Measurements from ENCODE around the gene CORT. TPM values are rescaled to one million over a fixed set of nuclear protein-coding genes. Genes with fewer than 3 reads are reported as not detected.
"Not testable (repeated sequence)": the region's sequence is repeated elsewhere in the genome, so short reads cannot be mapped to it uniquely, and the experiment has no call there.

CORT gene
- total RNA-seq, 2 donors from 2014 or later, result 1.1 to 1.4 TPM

DNA sequence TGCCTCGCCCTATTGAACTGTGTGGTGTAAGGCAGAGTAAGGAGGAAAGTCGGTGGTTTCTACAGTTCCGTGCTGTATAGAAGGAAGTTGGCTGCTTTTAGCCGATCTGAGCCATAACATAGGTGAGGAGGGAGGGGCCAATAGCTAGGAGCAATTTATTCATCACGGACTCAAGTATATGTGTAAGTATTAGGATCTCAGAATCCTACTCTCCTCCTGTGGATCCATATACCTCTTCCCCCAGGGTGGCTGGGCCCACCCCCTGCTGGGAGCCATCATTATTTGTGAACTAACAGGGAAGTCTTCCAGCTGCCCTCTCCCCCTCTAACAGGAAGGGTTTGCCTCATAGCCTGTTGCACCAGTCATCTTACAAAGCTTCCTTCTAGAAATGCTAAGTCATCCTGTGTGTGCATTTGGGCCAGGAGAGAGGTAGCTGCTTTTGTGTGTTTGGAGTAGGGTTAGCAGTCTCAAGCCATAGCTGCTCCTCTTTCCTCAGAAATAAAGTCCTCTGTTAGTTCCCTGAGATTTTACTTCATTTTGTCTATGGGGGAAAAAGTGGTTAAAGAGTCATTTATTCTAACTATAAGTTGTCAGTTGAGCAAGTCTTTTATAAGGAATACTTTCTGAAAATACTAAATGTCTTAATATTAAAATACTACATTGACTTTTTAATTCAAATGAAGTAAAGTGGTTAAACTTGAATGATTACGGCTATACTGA lies 34.5 kb upstream of the CORT start:
- H3K36me3 ChIP-seq, result peaks cover 6 to 16% of the 10 kb centered on the region in 2 donors

DNA sequence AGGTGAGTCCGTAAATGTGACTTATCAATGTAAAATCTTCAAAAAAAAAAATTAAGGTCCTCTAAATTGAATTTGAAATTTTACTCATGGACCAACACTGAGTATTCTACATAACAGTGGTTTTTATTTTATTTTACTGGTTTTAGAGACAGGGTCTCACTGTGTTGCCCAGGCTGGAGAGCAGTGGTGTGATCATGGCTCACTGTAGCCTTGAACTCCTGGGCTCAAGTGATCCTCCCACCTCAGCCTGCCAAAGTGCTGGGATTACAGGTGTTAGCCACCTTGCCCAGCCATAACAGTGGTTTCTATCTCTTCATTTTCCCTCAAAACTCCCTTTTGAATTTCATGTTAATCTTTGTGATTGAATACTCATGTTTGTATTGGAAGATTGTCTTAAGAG lies 33.9 kb upstream of the CORT start:
- H3K36me3 ChIP-seq, result peaks cover 6 to 16% of the 10 kb centered on the region in 2 donors
- 94% methylated on average over 1 of the region's 1 CpG for WGBS
- H3K9me3 ChIP-seq; H3K27ac ChIP-seq; H3K4me3 ChIP-seq; H3K27me3 ChIP-seq (replicated peaks; ENCODE audit: insufficient read depth); intact Hi-C loops (cut with DNase I); DNase-seq (ENCODE audit: low spot score); H3K4me1 ChIP-seq (replicated peaks): not testable (repeated sequence)

More for the DNA sequence above, 34.5 kb upstream of the CORT start:
- H3K27ac ChIP-seq, result no peak overlapping the region
- no peaks in the 10 kb centered on the region for H3K4me1 ChIP-seq (replicated peaks)
- intact Hi-C loops (cut with DNase I), result no loop called here
- H3K27me3 ChIP-seq (replicated peaks; ENCODE audit: insufficient read depth), result no peaks in the 10 kb centered on the region
- no peak overlapping the region for H3K4me3 ChIP-seq
- no peak for DNase-seq (ENCODE audit: low spot score)
- H3K9me3 ChIP-seq, result no peaks in the 10 kb centered on the region
- TF ChIP-seq CTCF (IDR thresholded peaks at IDR 0.05) (no peak), POLR2A (IDR thresholded peaks at IDR 0.05) (no peak), POLR2AphosphoS5 (IDR thresholded peaks at IDR 0.05) (no peak)
- 84% methylated on average over 6 of the region's 6 CpGs for WGBS

- H3K9me3 ChIP-seq; intact Hi-C loops (cut with DNase I); H3K4me1 ChIP-seq (replicated peaks); DNase-seq (ENCODE audit: low spot score); H3K27ac ChIP-seq; H3K27me3 ChIP-seq (replicated peaks; ENCODE audit: insufficient read depth); H3K4me3 ChIP-seq; H3K36me3 ChIP-seq: not testable (repeated sequence)
- WGBS, result 92% methylated on average over 8 of the region's 8 CpGs
Observed at GRCh38 chr1:10418741-10419140, 31.1 kb upstream of the CORT start.

DNA sequence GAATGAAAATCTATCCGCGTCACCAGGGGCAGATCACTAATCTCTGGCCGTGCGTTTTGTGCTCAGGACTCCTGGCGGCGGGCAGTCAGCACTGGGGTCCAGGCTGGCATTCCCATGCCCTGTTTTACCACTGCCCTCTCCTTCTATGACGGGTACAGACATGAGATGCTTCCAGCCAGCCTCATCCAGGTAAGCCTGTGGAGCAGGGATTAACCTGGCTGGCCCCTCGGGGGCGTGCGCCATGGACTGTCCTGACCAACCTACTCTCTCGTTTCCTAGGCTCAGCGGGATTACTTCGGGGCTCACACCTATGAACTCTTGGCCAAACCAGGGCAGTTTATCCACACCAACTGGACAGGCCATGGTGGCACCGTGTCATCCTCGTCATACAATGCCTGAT lies 30.5 kb upstream of the CORT start:
- H3K4me3 ChIP-seq, result no peak overlapping the region
- no peaks in the 10 kb centered on the region for H3K4me1 ChIP-seq (replicated peaks)
- 91% methylated on average over 15 of the region's 15 CpGs for WGBS
- no peaks in the 10 kb centered on the region for H3K9me3 ChIP-seq
- H3K27ac ChIP-seq, result no peak overlapping the region
- intact Hi-C loops (cut with DNase I), result no loop called here
- H3K36me3 ChIP-seq, result peaks cover 0 to 8% of the 10 kb centered on the region in 2 donors
- no peaks in the 10 kb centered on the region for H3K27me3 ChIP-seq (replicated peaks; ENCODE audit: insufficient read depth)
- no peak for TF ChIP-seq CTCF (IDR thresholded peaks at IDR 0.05)
- DNase-seq (ENCODE audit: low spot score), result no peak

GRCh38 chr1:10421637-10422036 lies 28.2 kb upstream of the CORT start:
- 98% methylated on average over 5 of the region's 5 CpGs for WGBS
- Histone ChIP-seq H3K27ac (no peak overlapping the region), H3K27me3 (replicated peaks; ENCODE audit: insufficient read depth) (no peaks in the 10 kb centered on the region), H3K36me3 (peaks cover 0 to 8% of the 10 kb centered on the region in 2 donors), H3K4me1 (replicated peaks) (no peaks in the 10 kb centered on the region), H3K4me3 (no peak overlapping the region), H3K9me3 (no peaks in the 10 kb centered on the region)
- no peak for DNase-seq (ENCODE audit: low spot score)
- TF ChIP-seq POLR2A (IDR thresholded peaks at IDR 0.05), result no peak
- TF ChIP-seq POLR2AphosphoS5 (IDR thresholded peaks at IDR 0.05), result no peak
- TF ChIP-seq CTCF (IDR thresholded peaks at IDR 0.05), result no peak
- intact Hi-C loops (cut with DNase I), result no loop called here

GRCh38 chr1:10424034-10424433 lies 25.8 kb upstream of the CORT start:
- Histone ChIP-seq H3K36me3 (no peaks in the 10 kb centered on the region), H3K27ac (no peak overlapping the region), H3K9me3 (no peaks in the 10 kb centered on the region), H3K4me1 (replicated peaks) (no peaks in the 10 kb centered on the region), H3K4me3 (no peak overlapping the region), H3K27me3 (replicated peaks; ENCODE audit: insufficient read depth) (no peaks in the 10 kb centered on the region)
- DNase-seq (ENCODE audit: low spot score), result no peak
- WGBS, result 57% methylated on average over 9 of the region's 9 CpGs
- intact Hi-C loops (cut with DNase I), result no loop called here
- no peak for TF ChIP-seq POLR2AphosphoS5 (IDR thresholded peaks at IDR 0.05)
- no peak for TF ChIP-seq POLR2A (IDR thresholded peaks at IDR 0.05)
- TF ChIP-seq CTCF (IDR thresholded peaks at IDR 0.05), result no peak
